ENCODE measurements around the gene MICU1.
"Not testable (repeated sequence)": the region's sequence is repeated elsewhere in the genome, so short reads cannot be mapped to it uniquely, and the experiment has no call there.

The MICU1 gene

DNA sequence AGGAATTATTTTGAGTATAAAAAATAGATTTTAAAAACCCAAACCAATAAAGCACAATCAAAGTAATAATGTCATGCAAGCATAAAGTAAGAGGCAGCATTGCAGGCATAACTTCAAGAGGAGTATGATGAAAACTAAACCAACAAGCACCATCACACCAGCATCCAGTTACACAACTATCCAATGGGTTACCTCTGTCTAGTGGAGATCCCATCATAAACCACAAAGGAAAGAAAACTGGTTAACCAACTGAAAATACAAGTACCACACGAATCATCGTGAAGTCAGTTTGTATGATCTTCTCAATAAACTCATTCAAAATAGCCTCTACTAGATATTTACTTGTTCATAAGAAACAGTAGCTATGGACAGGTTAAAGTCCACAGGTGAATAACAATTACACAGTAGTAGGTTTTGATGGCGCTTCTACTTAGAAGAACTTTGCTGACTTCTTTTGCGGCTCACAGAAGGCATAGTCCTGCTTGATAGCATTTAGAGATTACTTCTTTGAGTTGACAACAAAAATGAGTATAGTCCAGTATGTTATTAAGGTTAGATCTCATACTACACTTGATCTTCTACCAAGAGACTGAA is 116.6 kb downstream of the MICU1 start:
- in situ Hi-C loops (cut with HindIII; ENCODE audit: low sequenced_read_pairs), result no loop called here

DNA sequence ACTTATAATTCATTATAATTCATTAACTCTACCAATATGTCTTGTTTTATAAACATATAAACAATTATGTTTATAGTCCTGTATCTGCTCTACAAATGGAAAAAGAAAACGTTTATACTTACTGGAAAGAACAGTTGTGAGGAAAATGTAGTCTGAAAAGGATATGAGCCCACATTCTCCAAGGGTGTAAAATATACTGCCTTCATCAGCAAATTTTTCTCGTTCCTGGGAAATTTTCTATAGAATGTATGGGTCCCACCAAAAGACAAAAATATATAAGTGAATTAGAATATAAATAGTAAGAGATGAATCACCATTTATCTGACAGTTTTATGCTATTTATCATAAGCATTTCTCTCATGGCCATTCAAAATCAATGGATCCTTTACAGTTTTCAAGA is 117.8 kb downstream of the MICU1 start:
- in situ Hi-C loops (cut with HindIII; ENCODE audit: low sequenced_read_pairs), result no loop called here

DNA sequence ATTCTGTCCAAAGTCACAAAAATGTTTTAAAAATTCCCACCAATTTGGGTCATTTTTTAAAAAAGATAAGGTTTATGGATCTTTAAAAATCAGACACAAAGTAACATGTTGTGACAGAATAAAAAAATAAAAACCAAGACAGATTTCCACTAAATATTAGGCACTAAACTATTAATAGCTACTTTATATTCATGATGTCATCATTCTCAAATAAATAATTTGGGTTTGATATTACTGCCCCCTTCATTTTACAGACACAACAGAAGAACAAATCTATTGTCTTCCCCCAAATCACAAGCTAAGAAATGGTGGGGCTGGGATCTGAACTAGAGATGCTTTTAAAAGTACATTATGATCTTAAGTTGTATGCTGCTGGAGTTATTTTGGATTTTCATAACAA is 119.4 kb downstream of the MICU1 start:
- in situ Hi-C loops (cut with HindIII; ENCODE audit: low sequenced_read_pairs), result no loop called here

DNA sequence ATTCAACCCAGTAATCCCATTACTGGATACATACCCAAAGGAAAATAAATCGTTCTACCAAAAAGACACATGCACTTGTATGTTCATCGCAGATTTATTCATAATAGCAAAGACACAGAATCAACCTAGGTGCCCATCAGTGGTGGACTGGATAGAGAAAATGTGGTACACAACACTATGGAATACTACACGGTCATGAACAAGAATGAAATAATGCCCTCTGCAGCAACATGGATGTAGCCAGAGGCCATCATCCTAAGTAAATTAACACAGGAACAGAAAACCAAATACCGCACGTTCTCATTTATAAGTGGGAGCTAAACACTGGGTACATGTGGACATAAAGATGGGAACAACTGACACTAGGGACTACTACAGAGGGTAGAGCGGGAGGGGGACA is 120.4 kb downstream of the MICU1 start:
- in situ Hi-C loops (cut with HindIII; ENCODE audit: low sequenced_read_pairs), result no loop called here

DNA sequence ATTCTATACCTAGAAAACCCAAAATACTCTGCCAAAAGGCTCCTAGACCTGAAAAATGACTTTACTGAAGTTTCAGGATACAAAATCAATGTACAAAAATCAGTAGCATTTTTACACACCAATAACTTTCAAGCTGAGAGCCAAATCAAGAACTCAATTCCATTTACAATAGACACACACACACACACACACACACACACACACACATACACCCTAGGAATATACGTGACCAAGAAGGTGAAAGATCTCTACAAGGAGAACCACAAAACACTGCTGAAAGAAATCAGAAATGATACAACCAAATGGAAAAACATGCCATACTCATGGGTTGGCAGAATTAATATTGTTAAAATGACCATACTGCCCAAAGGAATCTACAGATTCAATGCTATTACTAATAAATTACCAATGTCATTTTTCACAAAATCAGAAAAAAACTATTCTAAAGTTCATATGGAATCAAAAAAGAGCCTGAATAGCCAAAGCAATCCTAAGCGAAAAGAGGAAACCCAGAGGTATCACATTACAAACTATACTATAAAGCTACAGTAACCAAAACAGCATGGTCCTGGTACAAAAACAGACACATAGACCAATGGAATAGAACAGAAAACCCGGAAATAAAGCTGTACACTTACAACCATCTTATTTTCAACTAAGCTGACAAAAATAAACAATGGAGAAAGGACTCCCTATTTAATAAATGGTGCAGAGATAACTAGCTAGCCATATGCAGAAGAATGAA is 122.0 kb downstream of the MICU1 start:
- in situ Hi-C loops (cut with HindIII; ENCODE audit: low sequenced_read_pairs), result no loop called here

DNA sequence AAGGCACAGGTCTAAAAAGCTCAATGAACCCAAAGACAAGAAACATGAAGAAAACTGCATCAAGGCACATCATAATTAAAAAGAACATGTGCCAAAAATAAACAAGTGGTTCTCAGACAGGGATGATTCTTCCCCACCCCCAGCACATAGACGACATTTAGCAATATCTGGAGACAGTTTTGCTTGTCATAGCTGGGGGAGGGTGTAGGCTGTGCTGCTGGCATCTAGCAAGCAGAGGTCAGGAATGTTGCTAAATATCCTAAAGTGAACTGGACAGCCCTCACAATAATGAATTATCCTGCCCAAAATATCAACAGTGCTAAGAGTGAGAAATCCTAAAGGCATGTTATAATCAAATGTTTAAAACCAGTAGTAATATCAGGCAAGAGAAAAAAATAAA is 122.6 kb downstream of the MICU1 start:
- in situ Hi-C loops (cut with HindIII; ENCODE audit: low sequenced_read_pairs), result no loop called here

DNA sequence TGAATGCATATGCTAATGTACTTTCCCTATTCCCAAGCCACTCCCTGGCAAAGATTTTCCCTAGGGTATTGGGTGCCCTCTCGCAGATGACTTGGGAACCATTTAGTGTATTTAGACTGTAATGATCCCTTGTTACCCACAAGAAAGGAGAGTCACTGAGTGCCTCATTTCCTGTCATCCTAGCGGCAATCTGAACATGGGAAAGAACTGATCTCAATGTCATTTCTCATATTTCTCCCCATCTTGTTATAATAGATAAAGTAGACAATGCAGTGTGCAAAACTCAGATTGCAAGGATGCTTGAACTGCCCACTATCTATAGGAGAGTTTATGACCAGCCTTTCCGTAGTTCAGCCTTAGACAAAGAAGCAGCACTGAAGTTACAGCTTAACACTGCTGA is 123.3 kb downstream of the MICU1 start:
- in situ Hi-C loops (cut with HindIII; ENCODE audit: low sequenced_read_pairs), result no loop called here

DNA sequence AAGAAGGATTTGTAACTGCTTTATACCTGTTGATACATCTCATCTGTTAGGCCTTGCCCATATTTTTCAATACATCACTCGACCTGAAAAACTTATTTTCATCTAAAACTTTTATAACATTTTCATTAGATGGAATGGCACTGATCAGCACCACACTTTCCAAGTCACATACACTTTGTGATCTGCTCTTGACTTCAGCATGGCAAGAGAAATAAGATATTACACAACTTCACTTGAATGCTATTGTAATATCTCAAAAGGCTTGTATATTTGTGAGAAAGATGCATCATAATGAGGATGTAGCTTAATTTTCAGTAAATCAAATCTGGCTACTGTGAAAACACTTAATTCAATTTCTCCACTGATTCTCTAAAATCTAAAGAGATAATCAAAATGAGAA is 126.2 kb downstream of the MICU1 start:
- in situ Hi-C loops (cut with HindIII; ENCODE audit: low sequenced_read_pairs), result loop anchor here (5.0 kb wide), 1 partner anchor 37 kb away; no protein-coding TSS in a partner anchor

DNA sequence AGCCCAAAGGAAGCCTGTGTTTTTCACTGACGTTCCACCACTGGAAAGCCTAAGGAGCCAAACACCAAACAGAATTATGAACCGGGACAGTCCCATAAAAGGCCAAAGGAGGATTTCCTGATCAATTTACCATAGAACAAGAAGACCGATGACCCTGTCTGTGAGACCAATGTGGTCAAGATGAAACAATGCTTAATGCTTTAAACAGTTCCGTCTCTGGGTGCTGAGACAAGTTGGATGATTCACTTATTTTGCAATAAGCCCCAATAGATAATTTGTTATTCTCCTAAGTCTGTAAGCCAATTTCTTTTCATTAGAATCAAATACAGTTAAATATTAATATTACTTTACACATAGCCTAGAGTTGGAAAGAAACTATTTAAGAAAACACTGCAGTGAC is 134.9 kb downstream of the MICU1 start:
- in situ Hi-C loops (cut with HindIII; ENCODE audit: low sequenced_read_pairs), result no loop called here

DNA sequence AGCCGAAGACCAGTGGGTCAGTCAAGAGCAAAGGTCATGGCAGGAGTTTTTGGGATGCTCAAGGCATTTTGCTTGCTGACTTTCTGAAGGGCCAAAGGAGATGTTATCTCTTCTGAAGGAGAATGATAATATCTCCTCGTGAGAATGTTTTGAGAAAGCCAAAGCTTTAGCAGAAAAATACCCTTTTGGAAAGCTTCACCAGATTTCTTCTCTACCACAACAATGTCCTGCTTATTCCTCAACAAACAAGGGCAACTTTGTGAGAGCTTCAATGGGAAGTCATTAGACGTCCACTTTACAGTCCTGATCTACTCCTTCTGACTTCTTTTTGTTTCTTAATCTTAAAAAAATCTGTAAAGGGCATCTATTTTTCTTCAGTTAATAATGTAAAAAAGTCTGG is 138.4 kb downstream of the MICU1 start:
- in situ Hi-C loops (cut with HindIII; ENCODE audit: low sequenced_read_pairs), result no loop called here

DNA sequence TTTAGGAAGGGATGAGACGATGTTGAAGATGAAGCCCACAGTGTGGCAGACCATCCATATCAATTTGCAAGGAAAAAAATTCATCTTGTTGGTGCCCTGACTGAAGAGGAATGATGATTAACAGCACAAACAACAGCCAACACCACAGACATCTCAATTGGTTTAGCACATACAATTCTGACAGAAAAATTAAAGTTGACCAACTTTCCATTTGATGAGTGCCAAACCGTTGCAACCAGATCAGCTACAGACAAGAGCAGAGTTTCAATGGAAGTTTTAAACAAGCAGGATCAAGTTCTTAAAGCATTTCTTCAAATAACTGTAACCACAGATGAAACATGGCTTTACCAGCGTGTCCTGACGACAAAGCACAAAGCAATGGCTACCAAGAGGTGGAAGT is 138.8 kb downstream of the MICU1 start:
- in situ Hi-C loops (cut with HindIII; ENCODE audit: low sequenced_read_pairs), result no loop called here

DNA sequence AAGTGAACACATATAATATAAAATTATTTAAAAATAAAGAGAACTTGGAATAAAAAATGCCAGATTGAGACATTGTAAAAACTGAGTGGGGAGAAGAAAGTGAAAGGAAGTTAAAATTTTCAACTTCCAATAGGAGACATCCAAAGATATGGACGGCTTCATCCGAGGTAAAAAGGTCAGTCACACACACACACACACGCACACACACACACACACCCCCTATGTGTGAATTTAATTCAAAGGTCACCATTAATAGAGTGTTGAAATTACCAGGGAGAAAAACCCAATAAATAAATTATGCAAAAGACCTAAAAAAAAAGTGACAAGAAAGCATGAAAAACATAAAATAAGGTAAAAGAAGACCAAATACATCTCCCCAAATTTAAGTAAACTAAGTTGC is 140.2 kb downstream of the MICU1 start:
- in situ Hi-C loops (cut with HindIII; ENCODE audit: low sequenced_read_pairs), result no loop called here

DNA sequence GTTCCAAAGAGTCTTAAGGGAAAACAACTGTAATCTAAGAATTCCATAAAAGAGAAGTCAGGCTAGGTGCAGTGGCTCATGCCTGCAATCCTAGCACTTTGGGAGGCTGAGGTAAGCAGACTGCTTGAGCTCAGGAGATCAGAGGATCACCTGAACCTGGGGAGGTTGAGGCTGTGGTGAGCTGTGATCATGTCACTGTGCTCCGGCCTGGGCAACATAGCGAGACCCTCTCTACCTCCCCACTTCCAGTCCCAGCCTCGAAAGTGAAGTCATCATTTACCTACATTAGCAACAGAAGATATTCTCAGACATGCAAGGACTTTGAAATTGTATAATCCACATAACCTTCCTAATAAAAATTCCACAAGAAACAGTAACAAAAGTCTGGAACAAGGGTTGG is 141.4 kb downstream of the MICU1 start:
- in situ Hi-C loops (cut with HindIII; ENCODE audit: low sequenced_read_pairs), result no loop called here

DNA sequence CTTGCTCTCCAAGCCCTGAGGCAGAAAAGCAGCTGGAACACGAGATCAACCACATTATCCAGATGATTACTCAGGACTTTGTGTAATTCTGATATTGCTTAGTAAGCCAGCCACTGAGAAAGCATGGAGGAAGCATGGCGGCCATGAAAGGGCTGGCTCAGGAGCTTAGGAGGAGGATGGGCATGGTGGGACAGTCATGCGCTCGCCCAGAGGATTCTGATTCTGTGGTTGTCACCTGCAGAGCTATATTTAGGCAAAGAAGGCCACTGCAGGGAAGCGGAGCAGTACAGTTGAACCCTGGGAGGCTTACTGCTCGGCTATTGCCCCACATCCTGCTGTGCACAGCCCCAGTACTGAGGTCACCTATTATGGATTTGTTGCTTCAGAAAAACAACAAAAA is 142.4 kb downstream of the MICU1 start:
- in situ Hi-C loops (cut with HindIII; ENCODE audit: low sequenced_read_pairs), result no loop called here

DNA sequence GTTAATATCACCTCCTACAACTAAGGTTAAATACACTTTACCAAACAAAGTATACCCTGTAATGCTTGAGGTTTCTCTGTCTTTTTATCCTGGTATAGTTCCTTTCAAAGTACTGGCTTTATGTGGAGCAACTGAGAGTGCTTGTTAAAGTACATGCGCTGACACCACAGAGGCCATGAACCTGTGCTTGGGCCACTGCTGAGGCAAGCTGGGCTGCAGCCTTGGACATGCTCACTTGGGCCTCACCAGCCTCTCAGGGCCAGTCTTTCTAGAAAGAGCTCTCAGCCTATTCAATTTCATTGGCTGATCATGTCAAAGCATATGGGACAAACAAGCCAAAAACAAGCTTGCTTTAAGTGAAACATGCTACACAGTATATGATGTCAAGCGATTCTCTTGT is 145.0 kb downstream of the MICU1 start:
- in situ Hi-C loops (cut with HindIII; ENCODE audit: low sequenced_read_pairs), result no loop called here

DNA sequence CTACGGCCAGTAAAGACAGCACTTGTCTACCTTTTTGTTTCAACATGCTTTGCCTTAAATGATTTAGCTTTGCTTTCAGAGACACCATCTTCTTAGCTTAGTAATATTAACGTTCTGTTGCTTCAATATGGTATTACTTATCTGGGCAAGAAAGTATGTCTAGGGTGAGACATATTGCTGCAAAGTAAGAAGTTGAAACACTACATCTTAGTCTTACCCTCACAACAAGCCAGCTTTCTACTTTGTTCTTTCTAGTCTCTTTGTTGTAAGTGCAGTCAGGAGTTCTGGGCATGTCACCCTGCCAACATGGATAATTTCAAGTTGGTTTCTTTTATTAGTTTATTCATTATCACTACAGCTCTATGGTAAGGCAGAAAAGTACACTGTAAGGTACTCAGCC is 148.4 kb downstream of the MICU1 start:
- in situ Hi-C loops (cut with HindIII; ENCODE audit: low sequenced_read_pairs), result no loop called here

DNA sequence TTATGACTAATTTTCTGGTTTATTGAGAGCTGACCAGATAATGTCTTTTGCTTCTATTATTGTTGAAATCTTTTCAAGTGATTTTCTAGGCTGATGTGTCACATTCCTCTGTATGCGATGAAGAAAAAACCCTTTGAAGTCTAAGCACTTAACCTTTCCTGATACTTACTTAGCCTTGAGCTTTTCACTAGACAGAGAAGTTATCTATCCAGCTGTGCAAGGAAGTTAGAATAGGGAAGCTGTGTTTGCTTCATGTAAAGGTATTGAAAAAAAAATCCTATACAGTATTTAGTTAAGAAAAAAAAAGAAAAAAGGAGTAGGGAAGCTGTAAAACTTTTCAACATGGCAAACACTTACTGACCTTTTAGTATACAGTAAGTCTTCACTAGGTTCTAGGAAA is 153.6 kb downstream of the MICU1 start:
- in situ Hi-C loops (cut with HindIII; ENCODE audit: low sequenced_read_pairs), result no loop called here

DNA sequence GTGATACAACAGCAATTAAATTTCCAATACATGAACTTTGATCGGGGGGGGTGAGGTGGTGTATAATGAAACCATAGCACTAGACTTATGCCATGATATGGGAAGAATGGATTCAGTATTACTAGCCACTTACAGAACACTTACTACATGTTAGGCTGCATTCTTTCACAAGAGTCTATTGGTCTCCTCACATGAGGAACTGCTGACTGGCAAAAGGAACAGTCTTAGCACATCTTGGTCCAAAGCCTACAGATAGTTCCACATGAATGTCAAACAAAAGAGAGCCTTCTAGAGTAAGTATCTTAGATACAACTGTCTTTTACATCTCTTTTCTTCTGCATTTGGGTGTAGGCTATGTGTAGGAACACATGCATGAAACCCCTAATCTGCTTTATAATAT is 155.2 kb downstream of the MICU1 start:
- in situ Hi-C loops (cut with HindIII; ENCODE audit: low sequenced_read_pairs), result no loop called here

DNA sequence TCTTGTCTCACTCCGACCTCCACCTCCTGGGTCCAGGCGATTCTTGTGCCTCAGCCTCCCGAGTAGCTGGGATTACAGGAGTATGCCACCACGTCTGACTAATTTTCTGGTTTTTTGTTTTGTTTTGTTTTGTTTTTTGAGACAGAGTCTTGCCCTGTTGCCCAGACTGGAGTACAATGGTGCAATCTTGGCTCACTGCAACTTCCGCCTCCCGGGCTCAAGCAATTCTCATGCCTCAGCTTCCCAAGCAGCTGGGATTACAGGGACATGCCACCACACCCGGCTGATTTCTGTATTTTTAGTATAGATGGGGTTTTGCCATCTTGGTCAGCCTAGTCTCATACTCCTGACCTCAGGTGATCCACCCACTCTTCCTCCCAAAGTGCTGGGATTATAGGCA is 158.8 kb downstream of the MICU1 start:
- in situ Hi-C loops (cut with HindIII; ENCODE audit: low sequenced_read_pairs), result not testable (repeated sequence)

DNA sequence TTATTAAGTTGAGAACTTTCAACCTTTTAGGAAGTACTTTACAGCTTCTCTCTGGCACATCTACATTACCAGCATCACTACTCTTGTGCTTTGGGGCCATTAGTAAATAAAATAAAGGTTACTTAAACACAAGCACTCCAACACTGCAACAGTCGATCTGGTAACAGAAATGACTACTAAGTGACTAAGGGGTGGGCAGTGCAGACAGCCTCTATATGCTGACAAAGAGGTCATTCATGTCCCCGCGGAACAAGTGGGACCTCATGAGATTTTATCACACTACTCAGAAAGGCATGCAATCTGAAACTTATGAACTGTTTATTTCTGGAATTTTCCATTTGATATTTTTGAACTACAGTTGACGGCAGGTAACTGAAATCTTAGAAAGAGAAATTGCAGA is 159.9 kb downstream of the MICU1 start:
- in situ Hi-C loops (cut with HindIII; ENCODE audit: low sequenced_read_pairs), result no loop called here

DNA sequence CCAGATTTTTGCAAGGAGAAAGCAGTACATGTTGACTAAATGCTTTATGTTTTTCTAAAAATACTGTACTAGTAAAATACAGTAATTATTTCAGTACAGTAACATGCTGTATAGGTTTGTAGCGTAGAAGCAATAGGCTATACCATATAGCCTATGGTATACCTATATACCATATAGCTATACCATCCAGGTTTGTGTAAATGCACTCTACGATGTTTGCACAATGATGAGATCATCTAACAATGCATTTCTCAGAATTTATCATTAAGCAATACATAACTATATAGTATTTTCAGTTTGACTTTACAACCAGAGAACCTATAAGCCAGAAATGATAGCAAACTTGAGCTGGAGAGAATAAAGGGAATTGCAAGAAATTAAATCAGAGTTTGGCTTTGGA is 161.4 kb downstream of the MICU1 start:
- in situ Hi-C loops (cut with HindIII; ENCODE audit: low sequenced_read_pairs), result loop anchor here (5.0 kb wide), 2 partner anchors 33 to 47 kb away; no protein-coding TSS in a partner anchor

DNA sequence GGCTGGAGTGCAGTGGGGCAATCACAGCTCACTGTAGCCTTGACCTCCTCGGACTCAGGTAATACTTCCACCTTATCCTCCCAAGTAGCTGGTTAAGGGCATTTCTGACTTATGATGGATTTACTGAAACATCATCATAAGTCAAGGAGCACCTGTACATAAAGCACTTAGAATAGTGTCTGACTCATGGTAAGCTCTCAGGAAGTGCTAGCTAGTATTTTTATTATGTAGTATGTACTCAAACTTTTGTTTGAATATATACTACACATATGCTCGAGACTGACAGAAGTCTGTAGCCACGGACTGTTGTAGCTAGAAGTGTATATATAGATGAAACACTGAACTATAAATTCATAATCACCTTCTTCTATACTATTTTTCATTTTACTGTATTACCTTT is 163.6 kb downstream of the MICU1 start:
- in situ Hi-C loops (cut with HindIII; ENCODE audit: low sequenced_read_pairs), result loop anchor here (5.0 kb wide), 2 partner anchors 35 to 45 kb away; no protein-coding TSS in a partner anchor

DNA sequence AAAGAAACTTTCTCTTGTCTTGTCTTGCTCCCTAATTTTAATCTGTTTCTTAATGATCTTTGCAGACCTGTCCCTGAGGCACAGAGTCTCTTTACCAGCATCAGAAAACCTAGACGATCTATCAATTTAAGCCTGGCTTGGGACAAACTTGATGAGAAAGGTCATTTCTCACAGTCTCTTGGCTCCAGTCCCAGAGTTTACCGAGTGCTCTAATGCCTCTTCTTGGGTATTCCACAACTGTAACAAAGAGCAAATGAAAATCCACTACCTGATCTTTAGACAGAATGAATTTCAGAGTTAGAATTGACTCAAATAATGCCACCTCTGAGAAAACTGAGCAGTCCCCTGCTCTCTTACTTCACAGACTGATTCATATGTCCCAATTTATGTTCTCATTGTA is 164.8 kb downstream of the MICU1 start:
- in situ Hi-C loops (cut with HindIII; ENCODE audit: low sequenced_read_pairs), result loop anchor here (5.0 kb wide), 2 partner anchors 36 to 44 kb away; no protein-coding TSS in a partner anchor
